Brain microvascular endothelial cell (primary cell): Measurements from ENCODE around the gene INSIG2.

Experiments used
- DNase-seq: peaks from one replicate; pipeline ENCODE4 v3.0.0-alpha.2; 2020
- H3K27ac ChIP-seq: fragments of 250-450 bp; sonication (Bioruptor Pico); 2 replicates; pipeline ENCODE4 v1.5.1; 2020; ENCODE audit warnings: mild to moderate bottlenecking, moderate library complexity
- H3K27me3 ChIP-seq: fragments of 250-450 bp; sonication (Bioruptor Pico); replicated peaks from 2 replicates; pipeline ENCODE4 v1.5.1; 2020; ENCODE audit warnings: mild to moderate bottlenecking
- H3K36me3 ChIP-seq: fragments of 250-450 bp; sonication (Bioruptor Pico); replicated peaks from 2 replicates; pipeline ENCODE4 v1.5.1; 2020; ENCODE audit warnings: mild to moderate bottlenecking
- H3K4me3 ChIP-seq: 2 replicates; pipeline ENCODE4 v1.5.1; 2011; ENCODE audit warnings: low read depth, mild to moderate bottlenecking, control low read depth, low read length, moderate library complexity
- in situ Hi-C: cut with HindIII; loops from 2 replicates; pipeline ENCODE4 v1.10.0; 2017; ENCODE audit warnings: low sequenced_read_pairs, low pct_ligation_motif_present
- TF ChIP-seq, protein P1 (sequence below): IDR thresholded peaks from 2 replicates; pipeline ENCODE4 v1.5.1; 2011; ENCODE audit warnings: low read depth, mild to moderate bottlenecking, moderate library complexity, low read length, control low read depth, inconsistent platforms; ENCODE audit errors: missing control alignments

Gene INSIG2

DNA sequence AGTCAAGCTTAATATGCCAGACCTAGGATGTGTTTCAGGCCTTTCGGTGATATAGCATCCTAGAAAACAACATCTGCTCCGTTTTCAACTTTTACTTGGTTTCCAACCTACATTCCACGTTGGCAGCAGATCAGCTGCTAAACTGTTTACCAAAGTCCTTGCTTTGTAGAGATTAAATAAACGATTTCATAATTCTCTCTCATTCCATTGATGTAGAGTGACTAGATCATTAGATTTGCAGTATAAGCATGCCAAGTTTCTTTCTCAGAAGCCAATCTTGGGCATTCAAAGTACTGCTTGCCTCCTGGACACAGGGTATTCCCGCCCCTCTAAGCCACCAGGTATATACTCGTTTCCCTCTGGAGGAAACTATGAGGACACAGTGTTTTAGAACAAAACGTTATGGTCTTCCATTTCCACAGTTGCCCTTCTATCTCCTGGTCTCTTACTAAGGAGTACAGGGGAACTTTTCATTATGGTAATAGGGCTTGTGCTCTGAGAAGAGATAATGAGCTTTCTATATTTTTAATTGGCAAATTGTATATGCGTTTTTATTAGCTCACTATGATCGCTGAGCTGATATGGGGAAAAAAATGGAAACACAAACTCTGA lies 10.5 kb upstream of the INSIG2 start:
- in situ Hi-C loops = no loop called here
- no peak overlapping the region for H3K27ac ChIP-seq
- no peak for DNase-seq
- TF ChIP-seq, protein P1, sequence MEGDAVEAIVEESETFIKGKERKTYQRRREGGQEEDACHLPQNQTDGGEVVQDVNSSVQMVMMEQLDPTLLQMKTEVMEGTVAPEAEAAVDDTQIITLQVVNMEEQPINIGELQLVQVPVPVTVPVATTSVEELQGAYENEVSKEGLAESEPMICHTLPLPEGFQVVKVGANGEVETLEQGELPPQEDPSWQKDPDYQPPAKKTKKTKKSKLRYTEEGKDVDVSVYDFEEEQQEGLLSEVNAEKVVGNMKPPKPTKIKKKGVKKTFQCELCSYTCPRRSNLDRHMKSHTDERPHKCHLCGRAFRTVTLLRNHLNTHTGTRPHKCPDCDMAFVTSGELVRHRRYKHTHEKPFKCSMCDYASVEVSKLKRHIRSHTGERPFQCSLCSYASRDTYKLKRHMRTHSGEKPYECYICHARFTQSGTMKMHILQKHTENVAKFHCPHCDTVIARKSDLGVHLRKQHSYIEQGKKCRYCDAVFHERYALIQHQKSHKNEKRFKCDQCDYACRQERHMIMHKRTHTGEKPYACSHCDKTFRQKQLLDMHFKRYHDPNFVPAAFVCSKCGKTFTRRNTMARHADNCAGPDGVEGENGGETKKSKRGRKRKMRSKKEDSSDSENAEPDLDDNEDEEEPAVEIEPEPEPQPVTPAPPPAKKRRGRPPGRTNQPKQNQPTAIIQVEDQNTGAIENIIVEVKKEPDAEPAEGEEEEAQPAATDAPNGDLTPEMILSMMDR = no peak
- no peaks in the 10 kb centered on the region for H3K36me3 ChIP-seq
- peaks cover 17% of the 10 kb centered on the region for H3K27me3 ChIP-seq
- H3K4me3 ChIP-seq = no peak overlapping the region

DNA sequence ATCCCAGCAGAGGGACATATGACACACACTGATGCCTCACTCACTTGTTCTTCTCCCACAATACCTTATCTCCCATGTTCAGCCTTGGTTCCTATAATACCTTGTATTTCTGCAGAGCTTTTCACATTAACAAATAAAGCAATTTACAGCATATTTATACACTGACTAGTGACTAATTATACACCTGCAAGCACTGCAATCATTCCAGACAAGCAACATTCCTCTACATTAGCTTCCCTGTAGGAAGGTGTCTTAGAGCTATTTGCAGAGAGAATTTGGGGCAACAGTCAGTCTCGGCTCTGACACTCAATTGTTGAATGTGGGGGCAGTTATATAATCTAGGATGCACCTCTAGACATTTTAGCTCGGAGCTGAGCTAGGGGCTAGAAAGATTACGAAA lies 9.5 kb upstream of the INSIG2 start:
- peaks cover 17% of the 10 kb centered on the region for H3K27me3 ChIP-seq
- H3K4me3 ChIP-seq = no peak overlapping the region
- in situ Hi-C loops = no loop called here
- TF ChIP-seq, protein P1 = no peak
- DNase-seq = no peak
- H3K27ac ChIP-seq = no peak overlapping the region
- H3K36me3 ChIP-seq = no peaks in the 10 kb centered on the region

DNA sequence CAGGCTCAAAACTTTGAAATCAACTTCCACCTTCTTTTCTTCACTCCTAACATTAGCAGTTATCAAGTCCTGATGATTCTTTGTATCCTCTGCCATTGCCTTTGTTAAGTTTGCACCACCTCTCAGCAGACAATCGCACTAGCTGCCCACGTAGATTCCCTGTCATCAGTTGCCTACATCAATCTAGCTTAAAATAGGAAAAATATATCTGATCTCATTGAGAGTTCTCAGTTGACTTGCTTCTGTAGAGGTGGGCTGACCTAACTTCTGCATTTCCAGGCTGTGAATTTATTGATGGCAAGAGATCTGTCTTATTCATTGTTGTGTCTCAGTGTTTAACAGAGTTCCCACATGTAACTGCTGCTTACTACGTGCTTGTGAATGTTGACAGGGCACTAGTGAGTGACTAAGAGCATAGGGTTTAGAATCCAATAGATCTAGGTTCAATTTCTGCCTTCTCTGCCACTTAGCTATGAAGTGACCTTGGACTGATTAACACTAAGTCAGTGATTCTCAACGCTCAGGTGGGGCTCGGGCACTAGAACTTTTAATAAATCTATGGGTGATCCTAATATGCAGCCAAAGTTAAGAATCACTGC lies 3.7 kb upstream of the INSIG2 start:
- Histone ChIP-seq H3K27me3 (peaks cover 17% of the 10 kb centered on the region), H3K27ac (no peak overlapping the region)
- in situ Hi-C loops = no loop called here

DNA sequence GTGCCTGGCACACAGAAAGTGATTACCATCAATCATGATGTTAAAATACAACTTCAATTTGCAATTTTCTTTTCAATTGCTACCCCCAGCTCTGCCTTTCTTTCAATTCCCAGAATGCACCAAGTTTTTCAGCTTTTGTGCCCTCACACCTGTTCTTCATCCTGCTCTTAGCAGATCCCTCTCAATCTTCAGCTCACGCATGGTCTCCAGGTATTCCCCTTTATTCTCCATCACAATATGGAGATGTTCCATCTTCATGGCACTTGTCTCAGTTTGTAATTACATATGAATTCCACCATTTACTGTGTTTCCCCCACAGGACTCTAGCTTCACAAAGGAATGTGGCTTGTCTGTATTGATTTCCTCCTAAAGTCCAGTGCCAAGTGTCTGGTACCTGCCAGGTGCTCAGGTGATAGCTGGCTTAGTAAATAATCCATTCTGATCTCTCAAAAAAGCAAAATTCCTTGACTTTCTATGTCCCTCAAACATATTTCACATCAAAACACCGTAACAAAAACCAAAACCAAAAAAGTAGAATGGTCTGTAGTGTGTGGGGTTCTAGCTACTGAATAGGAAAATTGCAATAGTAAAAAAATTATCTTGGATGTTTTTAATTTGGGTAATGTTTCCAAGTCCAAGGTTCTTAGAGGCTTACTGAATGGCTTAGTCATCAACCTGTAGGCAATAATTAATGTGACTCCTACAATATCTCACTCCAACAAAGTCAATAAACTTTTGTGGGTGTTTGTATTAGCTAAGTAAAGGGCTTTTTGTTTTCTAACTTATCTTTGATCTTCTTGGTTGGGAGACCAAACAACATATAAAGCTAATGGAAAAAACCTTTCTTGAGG lies 2.9 kb upstream of the INSIG2 start:
- no peak for DNase-seq
- peaks cover 14% of the 10 kb centered on the region for H3K27me3 ChIP-seq
- in situ Hi-C loops = no loop called here
- H3K27ac ChIP-seq = no peak overlapping the region
- TF ChIP-seq, protein P1 = no peak
- no peak overlapping the region for H3K4me3 ChIP-seq
- no peaks in the 10 kb centered on the region for H3K36me3 ChIP-seq

More for the DNA sequence above, 3.7 kb upstream of the INSIG2 start:
- no peak for DNase-seq
- Histone ChIP-seq H3K36me3 (no peaks in the 10 kb centered on the region), H3K4me3 (no peak overlapping the region)
- TF ChIP-seq, protein P1 = no peak

DNA sequence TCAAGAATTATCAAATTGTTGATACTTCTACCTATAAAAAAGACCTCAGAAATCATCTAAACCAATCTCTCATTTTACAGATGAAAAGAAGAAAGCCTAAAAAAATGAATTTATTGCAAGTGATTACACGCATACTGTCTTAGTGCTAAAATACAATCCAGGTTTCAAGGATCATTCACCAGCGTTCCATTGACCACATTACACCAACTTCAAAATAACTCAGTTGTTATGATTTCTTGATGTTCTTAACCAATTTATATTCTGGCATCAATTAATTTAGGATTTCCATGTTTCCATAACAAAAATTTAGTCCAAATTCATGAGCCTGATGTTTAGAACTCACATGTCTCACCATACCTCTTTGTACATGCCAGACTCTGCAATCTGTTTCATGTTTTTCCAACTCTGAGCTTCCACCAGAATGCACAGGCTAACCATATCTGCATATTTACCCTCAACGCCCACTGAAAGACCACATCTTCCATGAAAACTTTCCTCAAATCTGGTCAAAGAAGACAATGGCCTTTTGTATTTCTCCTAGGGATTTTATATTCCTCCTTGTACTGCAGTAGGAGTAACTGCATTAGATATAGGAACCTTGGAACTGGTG lies 2.1 kb upstream of the INSIG2 start:
- Histone ChIP-seq H3K36me3 (no peaks in the 10 kb centered on the region), H3K27me3 (peaks cover 10% of the 10 kb centered on the region), H3K4me3 (no peak overlapping the region), H3K27ac (no peak overlapping the region)
- in situ Hi-C loops = no loop called here
- TF ChIP-seq, protein P1 = no peak
- DNase-seq = no peak
